ENCODE data around the gene TRAF1.

DNA sequence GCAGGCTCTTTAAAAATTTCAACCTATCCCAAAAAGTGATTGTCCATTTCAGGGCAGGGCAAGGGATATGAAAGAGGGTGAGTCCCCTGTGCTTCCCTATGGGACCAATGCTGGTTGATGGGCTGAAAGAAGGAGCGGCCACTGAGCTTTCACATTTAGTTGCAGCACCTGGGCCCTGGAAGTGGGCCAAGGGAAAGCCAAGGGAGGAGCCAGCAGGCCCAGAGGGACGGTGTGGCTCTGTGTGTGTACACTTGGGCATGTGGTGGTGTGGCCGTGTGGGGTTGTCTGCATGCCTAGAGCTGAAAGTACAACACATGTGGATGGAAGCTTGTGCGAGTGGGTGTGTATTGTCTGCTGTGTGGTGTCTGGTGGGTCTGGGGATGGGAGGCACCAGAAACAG lies 69.9 kb downstream of the TRAF1 start:
- TF ChIP-seq CTCF (IDR thresholded peaks at IDR 0.05) (no peak), POLR2A (IDR thresholded peaks at IDR 0.05) (no peak)
